ENCODE results near the gene NOTCH4. TPM values are rescaled to one million over a fixed set of nuclear protein-coding genes. Genes with fewer than 3 reads are reported as not detected.

Gene NOTCH4
- total RNA-seq, 1 experiment from 2014 or later, result 0.43 TPM

GRCh38 chr6:32176476-32177182, 47.2 kb downstream of the NOTCH4 start:
- Histone ChIP-seq H3K4me1 (peaks cover 22% of the 10 kb centered on the region), H3K27me3 (replicated peaks; ENCODE audit: control insufficient read depth, insufficient read depth, low read length) (no peaks in the 10 kb centered on the region), H3K36me3 (ENCODE audit: control insufficient read depth, insufficient read depth, low read length) (peaks cover 1% of the 10 kb centered on the region), H3K4me3 (ENCODE audit: low read depth, low read length) (peak overlapping the region; percentile 87), H3K9me3 (no peaks in the 10 kb centered on the region)
- no peak for TF ChIP-seq CTCF (IDR thresholded peaks at IDR 0.05; ENCODE audit: insufficient read depth in 1 of 2, low read depth in 1 of 2, low read length in 1 of 2, severe bottlenecking in 1 of 2, unreplicated experiment in 1 of 2)
- POLR2A ChIA-PET, result interaction anchor here (0.6 to 1.4 kb wide), 4 partner anchors 14 to 795 kb away, joined by 3 to 29 read pairs (median 4); partner anchors contain the start of genes FKBPL and PBX2
- CTCF ChIA-PET, result interaction anchor here (1.2 to 2.1 kb wide), 4 partner anchors 9 to 83 kb away, joined by 3 to 24 read pairs (median 4); partner anchors contain the start of gene PBX2
- TSS peak; percentile 63 for BruUV-seq (replicated peaks)
- no peak for DNase-seq
- H3K9me3 Mint-ChIP-seq (ENCODE audit: unreplicated experiment), result no peaks in the 10 kb centered on the region
- no peaks in the 10 kb centered on the region for H3K27me3 Mint-ChIP-seq (ENCODE audit: insufficient read depth, unreplicated experiment)
- peaks cover 46% of the 10 kb centered on the region for H3K4me1 Mint-ChIP-seq (ENCODE audit: low read depth, unreplicated experiment)
- peaks cover 38% of the 10 kb centered on the region for H3K36me3 Mint-ChIP-seq (ENCODE audit: insufficient read depth, unreplicated experiment)
- peak overlapping the region; percentile 94 for H3K27ac Mint-ChIP-seq (ENCODE audit: unreplicated experiment)
- intact Hi-C loops (cut with micrococcal nuclease; ENCODE audit: unreplicated experiment), result loop anchor here (1.0 kb wide), 1 partner anchor 19 kb away; no protein-coding TSS in a partner anchor
- peak overlapping the region; percentile 81 for H3K4me3 Mint-ChIP-seq (ENCODE audit: unreplicated experiment)

- peaks cover 22% of the 10 kb centered on the region for H3K4me1 ChIP-seq
- Mint-ChIP-seq H3K27ac (ENCODE audit: unreplicated experiment) (peak within 1 kb of the TSS; percentile 94), H3K36me3 (ENCODE audit: insufficient read depth, unreplicated experiment) (peaks cover 43% of the 10 kb centered on the region), H3K4me3 (ENCODE audit: unreplicated experiment) (peak within 1 kb of the TSS; percentile 81), H3K9me3 (ENCODE audit: unreplicated experiment) (no peaks in the 10 kb centered on the region), H3K27me3 (ENCODE audit: insufficient read depth, unreplicated experiment) (no peaks in the 10 kb centered on the region), H3K4me1 (ENCODE audit: low read depth, unreplicated experiment) (peaks cover 46% of the 10 kb centered on the region)
- no peak for TF ChIP-seq CTCF (IDR thresholded peaks at IDR 0.05; ENCODE audit: insufficient read depth in 1 of 2, low read depth in 1 of 2, low read length in 1 of 2, severe bottlenecking in 1 of 2, unreplicated experiment in 1 of 2)
- intact Hi-C loops (cut with micrococcal nuclease; ENCODE audit: unreplicated experiment), result no loop called here
- H3K36me3 ChIP-seq (ENCODE audit: control insufficient read depth, insufficient read depth, low read length), result no peaks in the 10 kb centered on the region; the same call in 1 of the 2 replicates
- peak; percentile 97 to 98 for DNase-seq
- ChIA-PET POLR2A (interaction anchor here (0.6 to 1.0 kb wide), 3 partner anchors 20 to 796 kb away, joined by 3 to 6 read pairs (median 4); partner anchors contain the start of gene FKBPL), CTCF (interaction anchor here (1.3 to 2.1 kb wide), 2 partner anchors 8 to 20 kb away, joined by 3 to 24 read pairs; no protein-coding TSS in a partner anchor)
- peak within 1 kb of the TSS; percentile 87 for H3K4me3 ChIP-seq (ENCODE audit: low read depth, low read length)
- no TSS peak for BruUV-seq (replicated peaks)
- no peaks in the 10 kb centered on the region for H3K27me3 ChIP-seq (replicated peaks; ENCODE audit: control insufficient read depth, insufficient read depth, low read length)
- H3K9me3 ChIP-seq, result no peaks in the 10 kb centered on the region
Measured at GRCh38 chr6:32175711-32176475, 48.0 kb downstream of the NOTCH4 start, which contains the start of gene AGPAT1. Gene AGPAT1, minus strand, starts transcription at chr6:32176084. Its CDS starts 4,588 bp downstream, at chr6:32171496.

GRCh38 chr6:32175322-32175710, 48.6 kb downstream of the NOTCH4 start:
- Mint-ChIP-seq H3K27ac (ENCODE audit: unreplicated experiment) (no peak overlapping the region), H3K27me3 (ENCODE audit: insufficient read depth, unreplicated experiment) (no peaks in the 10 kb centered on the region), H3K36me3 (ENCODE audit: insufficient read depth, unreplicated experiment) (peaks cover 45% of the 10 kb centered on the region), H3K9me3 (ENCODE audit: unreplicated experiment) (no peaks in the 10 kb centered on the region), H3K4me1 (ENCODE audit: low read depth, unreplicated experiment) (peaks cover 41% of the 10 kb centered on the region), H3K4me3 (ENCODE audit: unreplicated experiment) (peak overlapping the region; percentile 81)
- intact Hi-C loops (cut with micrococcal nuclease; ENCODE audit: unreplicated experiment), result no loop called here
- no peaks in the 10 kb centered on the region for H3K36me3 ChIP-seq (ENCODE audit: control insufficient read depth, insufficient read depth, low read length)
- H3K27me3 ChIP-seq (replicated peaks; ENCODE audit: control insufficient read depth, insufficient read depth, low read length), result no peaks in the 10 kb centered on the region
- no peaks in the 10 kb centered on the region for H3K9me3 ChIP-seq
- no peak for TF ChIP-seq CTCF (IDR thresholded peaks at IDR 0.05; ENCODE audit: insufficient read depth in 1 of 2, low read depth in 1 of 2, low read length in 1 of 2, severe bottlenecking in 1 of 2, unreplicated experiment in 1 of 2)
- POLR2A ChIA-PET, result no interaction called here
- no peak for DNase-seq
- BruUV-seq (replicated peaks), result TSS peak; percentile 9
- peak overlapping the region; percentile 87 for H3K4me3 ChIP-seq (ENCODE audit: low read depth, low read length)
- H3K4me1 ChIP-seq, result peaks cover 22% of the 10 kb centered on the region
- CTCF ChIA-PET, result no interaction called here

All from Caco-2 (cell line).